HEK293 (cell line): ENCODE results near the gene HECTD4.

Experiments used
- CTCF ChIA-PET: fragments of 350-600 bp; formaldehyde crosslinking; extraction: SDS; loops from one replicate; lab custom pipeline; 2021; ENCODE audit warnings: antibody characterized with exemption; lab: Yijun Ruan, JAX
- POLR2A ChIA-PET: fragments of 300-600 bp; formaldehyde crosslinking; extraction: SDS; loops from one replicate; lab custom pipeline; 2020; ENCODE audit warnings: antibody characterized with exemption, inconsistent platforms; lab: Yijun Ruan, JAX
- H3K27ac ChIP-seq: fragments of 200-500 bp; sonication (Bioruptor generic); 2 replicates; pipeline ENCODE4 v1.5.1; 2014; ENCODE audit warnings: low read depth, low read length, control low read depth, inconsistent platforms; ENCODE audit errors: extremely low read depth
- H3K36me3 ChIP-seq, 2 experiments: fragments of 200-500 bp in 1 of 2; sonication (Bioruptor generic) in 1 of 2; 1 replicate in 1 of 2; 2 replicates in 1 of 2; pipeline ENCODE4 v1.5.1; 2014 to 2017; ENCODE audit warnings: inconsistent platforms in 2 of 2, low read length in 2 of 2; ENCODE audit not compliant: control insufficient read depth in 2 of 2, insufficient read depth in 1 of 2
- H3K4me1 ChIP-seq: fragments of 200-500 bp; sonication (Bioruptor generic); 2 replicates; pipeline ENCODE4 v1.5.1; 2014; ENCODE audit warnings: mild to moderate bottlenecking, low read length, inconsistent platforms; ENCODE audit not compliant: control insufficient read depth, insufficient read depth
- H3K4me3 ChIP-seq: 2 replicates; pipeline ENCODE4 v1.5.1; 2011; ENCODE audit warnings: low read depth, mild to moderate bottlenecking, control low read depth, low read length, moderate library complexity
- H3K9me3 ChIP-seq: fragments of 200-500 bp; sonication (Bioruptor generic); 2 replicates; pipeline ENCODE4 v1.5.1; 2014; ENCODE audit warnings: low read depth, low read length, inconsistent platforms; ENCODE audit not compliant: control insufficient read depth, insufficient read depth
- ATF2 ChIP-seq: fragments of 450-650 bp; formaldehyde crosslinking; IDR thresholded peaks from 2 replicates; pipeline ENCODE4 v1.5.1; 2016; ENCODE audit warnings: missing biosample characterization, missing genetic modification characterization, low read depth
- KLF1 ChIP-seq: fragments of 450-650 bp; formaldehyde crosslinking; IDR thresholded peaks from 2 replicates; pipeline ENCODE4 v1.5.1; 2016; ENCODE audit warnings: missing biosample characterization, missing genetic modification characterization
- MEIS1 ChIP-seq: sonication (generic); formaldehyde crosslinking; IDR thresholded peaks from 2 replicates; pipeline ENCODE4 v1.8.1; 2022; ENCODE audit warnings: missing genetic modification reagents, mild to moderate bottlenecking, borderline replicate concordance
- PRDM6 ChIP-seq: fragments of 450-650 bp; formaldehyde crosslinking; IDR thresholded peaks from 2 replicates; pipeline ENCODE4 v1.5.1; 2017; ENCODE audit warnings: missing biosample characterization, missing genetic modification characterization
- ZNF10 ChIP-seq: fragments of 450-650 bp; formaldehyde crosslinking; IDR thresholded peaks from 2 replicates; pipeline ENCODE4 v1.5.1; 2017; ENCODE audit warnings: missing biosample characterization, missing genetic modification characterization
- ZNF114 ChIP-seq: fragments of 450-650 bp; formaldehyde crosslinking; IDR thresholded peaks from 2 replicates; pipeline ENCODE4 v1.5.0; 2017; ENCODE audit warnings: missing biosample characterization, missing genetic modification characterization
- ZNF16 ChIP-seq: fragments of 450-650 bp; formaldehyde crosslinking; IDR thresholded peaks from 2 replicates; pipeline ENCODE4 v1.5.1; 2016; ENCODE audit warnings: low read depth, missing biosample characterization, missing genetic modification characterization
- ZNF174 ChIP-seq: fragments of 450-650 bp; formaldehyde crosslinking; IDR thresholded peaks from 2 replicates; pipeline ENCODE4 v1.5.0; 2017; ENCODE audit warnings: missing biosample characterization, mild to moderate bottlenecking, missing genetic modification characterization
- ZNF248 ChIP-seq: fragments of 450-650 bp; formaldehyde crosslinking; IDR thresholded peaks from 2 replicates; pipeline ENCODE4 v1.5.1; 2017; ENCODE audit warnings: missing biosample characterization, missing genetic modification characterization
- ZNF280C ChIP-seq: fragments of 450-650 bp; formaldehyde crosslinking; IDR thresholded peaks from 2 replicates; pipeline ENCODE4 v1.5.1; 2016; ENCODE audit warnings: missing biosample characterization, missing genetic modification characterization
- ZNF311 ChIP-seq: fragments of 450-650 bp; formaldehyde crosslinking; IDR thresholded peaks from 2 replicates; pipeline ENCODE4 v1.5.1; 2017; ENCODE audit warnings: missing biosample characterization, missing genetic modification characterization, borderline replicate concordance
- ZNF354C ChIP-seq: fragments of 450-650 bp; formaldehyde crosslinking; IDR thresholded peaks from 2 replicates; pipeline ENCODE4 v1.5.1; 2016; ENCODE audit warnings: missing biosample characterization, missing genetic modification characterization, low read depth, borderline replicate concordance
- ZNF473 ChIP-seq: fragments of 450-650 bp; formaldehyde crosslinking; IDR thresholded peaks from 2 replicates; pipeline ENCODE4 v1.5.1; 2017; ENCODE audit warnings: missing biosample characterization, missing genetic modification characterization
- ZNF558 ChIP-seq: fragments of 450-650 bp; formaldehyde crosslinking; IDR thresholded peaks from 2 replicates; pipeline ENCODE4 v1.5.1; 2016; ENCODE audit warnings: missing biosample characterization, missing genetic modification characterization
- ZNF571 ChIP-seq: fragments of 450-650 bp; formaldehyde crosslinking; IDR thresholded peaks from 2 replicates; pipeline ENCODE4 v1.5.0; 2017; ENCODE audit warnings: missing biosample characterization, missing genetic modification characterization
- ZNF585B ChIP-seq: fragments of 450-650 bp; formaldehyde crosslinking; IDR thresholded peaks from 2 replicates; pipeline ENCODE4 v1.5.1; 2016; ENCODE audit warnings: missing biosample characterization, missing genetic modification characterization
- ZNF596 ChIP-seq: fragments of 450-650 bp; IDR thresholded peaks from 2 replicates; pipeline ENCODE4 v1.5.0; 2018; ENCODE audit warnings: missing biosample characterization, mild to moderate bottlenecking, missing genetic modification characterization, moderate library complexity
- ZNF600 ChIP-seq: fragments of 450-650 bp; formaldehyde crosslinking; IDR thresholded peaks from 2 replicates; pipeline ENCODE4 v1.5.1; 2016; ENCODE audit warnings: missing biosample characterization, missing genetic modification characterization
- ZNF785 ChIP-seq: fragments of 450-650 bp; formaldehyde crosslinking; IDR thresholded peaks from 2 replicates; pipeline ENCODE4 v1.5.1; 2016; ENCODE audit warnings: missing biosample characterization, missing genetic modification characterization
- TF ChIP-seq, protein P1 (sequence below): fragments of 450-650 bp; IDR thresholded peaks from 2 replicates; pipeline ENCODE4 v1.5.1; 2018; ENCODE audit warnings: missing biosample characterization, mild to moderate bottlenecking, missing genetic modification characterization

HECTD4 gene

GRCh38 chr12:112330706-112331105, 51.5 kb downstream of the HECTD4 start:
- TF ChIP-seq PRDM6 (tag by site-specific recombination) = 0 out of 2 replicates have a peak, but pooled peaks have one; percentile 36
- TF ChIP-seq ZNF571 (tag by site-specific recombination) = no peak
- TF ChIP-seq ZNF600 (tag by site-specific recombination) = 0 out of 2 replicates have a peak, but pooled peaks have one; percentile 15
- no peak overlapping the region for H3K27ac ChIP-seq
- ChIA-PET CTCF (no interaction called here), POLR2A (no interaction called here)
- H3K4me1 ChIP-seq = peaks cover 3% of the 10 kb centered on the region; the same call in 1 of the 2 replicates
- H3K9me3 ChIP-seq = no peaks in the 10 kb centered on the region
- no peaks in the 10 kb centered on the region for H3K36me3 ChIP-seq
- no peak overlapping the region for H3K4me3 ChIP-seq

GRCh38 chr12:112328456-112329124, 53.6 kb downstream of the HECTD4 start:
- POLR2A ChIA-PET = no interaction called here
- Histone ChIP-seq H3K27ac (no peak overlapping the region), H3K9me3 (no peaks in the 10 kb centered on the region), H3K36me3 (no peaks in the 10 kb centered on the region), H3K4me3 (no peak overlapping the region), H3K4me1 (peaks cover 7% of the 10 kb centered on the region; the same call in 1 of the 2 replicates)
- TF ChIP-seq ZNF10 (tag by site-specific recombination) (no peak), ZNF473 (tag by site-specific recombination) (no peak), ZNF114 (no peak), KLF1 (tag by site-specific recombination) (no peak), ZNF174 (tag by site-specific recombination) (no peak), ZNF248 (no peak), ZNF558 (no peak), ATF2 (tag by site-specific recombination) (no peak), ZNF354C (tag by site-specific recombination) (no peak), ZNF16 (no peak), ZNF596 (tag by site-specific recombination) (no peak), MEIS1 (CRISPR knock-in tag) (no peak), ZNF311 (tag by site-specific recombination) (no peak), ZNF280C (tag by site-specific recombination) (no peak), ZNF585B (tag by site-specific recombination) (no peak), ZNF785 (tag by site-specific recombination) (no peak)
- TF ChIP-seq, protein P1, sequence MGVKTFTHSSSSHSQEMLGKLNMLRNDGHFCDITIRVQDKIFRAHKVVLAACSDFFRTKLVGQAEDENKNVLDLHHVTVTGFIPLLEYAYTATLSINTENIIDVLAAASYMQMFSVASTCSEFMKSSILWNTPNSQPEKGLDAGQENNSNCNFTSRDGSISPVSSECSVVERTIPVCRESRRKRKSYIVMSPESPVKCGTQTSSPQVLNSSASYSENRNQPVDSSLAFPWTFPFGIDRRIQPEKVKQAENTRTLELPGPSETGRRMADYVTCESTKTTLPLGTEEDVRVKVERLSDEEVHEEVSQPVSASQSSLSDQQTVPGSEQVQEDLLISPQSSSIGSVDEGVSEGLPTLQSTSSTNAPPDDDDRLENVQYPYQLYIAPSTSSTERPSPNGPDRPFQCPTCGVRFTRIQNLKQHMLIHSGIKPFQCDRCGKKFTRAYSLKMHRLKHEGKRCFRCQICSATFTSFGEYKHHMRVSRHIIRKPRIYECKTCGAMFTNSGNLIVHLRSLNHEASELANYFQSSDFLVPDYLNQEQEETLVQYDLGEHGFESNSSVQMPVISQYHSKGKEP (tag by site-specific recombination) = no peak
- CTCF ChIA-PET = no interaction called here
